Right hindlimb (tissue), 1 donor: Measurements from ENCODE around the gene ATP8B3.

Experiments used
- DNase-seq: peaks from one replicate; pipeline ENCODE4 v3.0.0-alpha.2; 2018

ATP8B3 gene

DNA sequence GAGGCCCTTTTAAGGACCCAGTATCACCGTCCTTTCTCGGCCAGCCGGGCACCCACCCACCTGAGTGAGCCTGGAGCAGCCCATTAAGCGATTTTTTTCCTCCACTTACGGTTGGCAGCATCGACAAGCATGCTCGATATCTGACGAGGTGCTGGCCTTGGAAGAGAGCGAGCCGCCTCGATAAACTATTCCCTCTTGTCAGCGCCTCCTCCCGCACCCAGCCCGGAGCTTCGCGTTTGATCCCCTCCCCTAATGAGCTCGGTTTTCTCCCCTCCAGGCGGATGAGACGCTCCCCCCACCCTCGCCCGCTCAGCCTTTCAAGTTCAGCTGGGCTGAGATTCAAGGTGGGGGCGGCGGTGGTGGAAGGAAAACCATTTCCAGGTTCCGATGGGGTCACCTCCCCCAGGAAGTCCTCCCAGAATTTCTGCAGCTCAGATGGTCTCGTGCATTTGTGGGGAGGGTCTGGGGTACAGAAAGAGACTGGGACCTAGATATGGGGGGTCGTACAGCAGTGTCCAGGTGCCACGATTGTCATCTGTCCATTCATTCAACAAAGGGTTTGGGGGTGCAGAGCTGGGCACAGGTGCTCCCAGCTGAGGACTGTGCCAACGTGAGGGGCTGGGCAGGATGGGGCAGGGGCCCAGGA is 77.6 kb downstream of the ATP8B3 start:
- DNase-seq, result no peak
